Embryonic facial prominence (tissue), 1 donor: ENCODE data around the gene CZIB.
"Not testable (repeated sequence)": the region's sequence is repeated elsewhere in the genome, so short reads cannot be mapped to it uniquely, and the experiment has no call there.

Experiments used
- DNase-seq: peaks from one replicate; pipeline ENCODE4 v3.0.0-alpha.2; 2016; ENCODE audit errors: extremely low spot score

The CZIB gene

GRCh38 chr1:53189061-53189460 is 31.4 kb downstream of the CZIB start:
- no peak for DNase-seq

DNA sequence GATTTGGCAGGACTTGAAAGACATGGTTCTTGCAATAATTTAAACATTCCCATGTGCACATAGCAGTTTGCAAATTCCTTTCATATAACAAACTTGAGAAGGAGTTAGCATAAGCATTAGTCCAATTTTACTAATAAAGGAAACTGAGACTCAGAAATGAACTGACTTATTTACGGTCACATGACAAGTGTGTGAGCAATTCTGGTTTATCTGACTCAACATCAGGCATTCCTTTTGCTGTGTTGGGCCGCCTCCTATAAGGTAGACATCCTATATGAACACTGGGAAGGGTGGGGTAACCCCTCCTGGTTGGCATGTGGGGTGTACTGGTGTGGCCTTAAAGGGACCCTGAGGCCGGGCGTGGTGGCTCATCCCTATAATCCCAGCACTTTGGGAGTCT is 32.3 kb downstream of the CZIB start:
- DNase-seq: no peak

- DNase-seq: no peak
These were observed 33.0 kb downstream of the CZIB start for GRCh38 chr1:53187401-53187800.

DNA sequence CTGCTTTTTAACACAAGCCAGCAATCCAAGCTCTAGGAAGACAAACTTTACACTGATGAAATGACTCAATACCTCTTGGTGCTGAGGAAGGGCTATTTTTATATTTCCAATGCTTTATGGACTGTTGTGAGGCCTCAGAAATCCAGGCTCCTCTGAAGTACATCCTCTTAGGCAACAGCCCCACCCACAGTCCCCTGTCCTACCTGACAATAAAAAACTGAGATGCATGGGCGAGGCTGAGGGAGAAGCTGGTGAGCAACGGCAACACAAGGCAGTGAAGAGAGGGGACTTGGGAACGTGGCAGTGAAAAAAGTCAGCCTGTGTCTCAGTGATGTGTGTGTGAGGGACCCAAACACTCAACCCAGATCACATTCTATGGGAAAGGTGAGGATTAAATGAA is 33.9 kb downstream of the CZIB start:
- no peak for DNase-seq

DNA sequence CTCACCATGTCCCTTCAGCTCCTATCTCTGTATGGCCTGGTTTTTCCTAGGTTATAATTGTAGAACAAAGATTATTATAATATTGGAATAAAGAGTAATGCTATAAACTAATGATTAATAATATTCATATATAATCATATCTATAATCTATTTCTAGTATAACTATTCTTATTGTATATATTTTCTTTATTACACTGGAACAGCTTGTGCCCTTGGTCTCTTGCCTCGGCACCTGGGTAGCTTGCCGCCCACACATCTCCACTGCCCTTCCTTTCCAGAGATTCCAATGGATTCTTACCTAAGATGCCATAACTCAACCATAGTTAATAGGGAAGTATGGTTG is 34.5 kb downstream of the CZIB start:
- DNase-seq: not testable (repeated sequence)

- DNase-seq: no peak
These were observed 37.1 kb downstream of the CZIB start for GRCh38 chr1:53183095-53183990.

- DNase-seq: no peak
These were observed 37.7 kb downstream of the CZIB start for GRCh38 chr1:53182716-53183094.

DNA sequence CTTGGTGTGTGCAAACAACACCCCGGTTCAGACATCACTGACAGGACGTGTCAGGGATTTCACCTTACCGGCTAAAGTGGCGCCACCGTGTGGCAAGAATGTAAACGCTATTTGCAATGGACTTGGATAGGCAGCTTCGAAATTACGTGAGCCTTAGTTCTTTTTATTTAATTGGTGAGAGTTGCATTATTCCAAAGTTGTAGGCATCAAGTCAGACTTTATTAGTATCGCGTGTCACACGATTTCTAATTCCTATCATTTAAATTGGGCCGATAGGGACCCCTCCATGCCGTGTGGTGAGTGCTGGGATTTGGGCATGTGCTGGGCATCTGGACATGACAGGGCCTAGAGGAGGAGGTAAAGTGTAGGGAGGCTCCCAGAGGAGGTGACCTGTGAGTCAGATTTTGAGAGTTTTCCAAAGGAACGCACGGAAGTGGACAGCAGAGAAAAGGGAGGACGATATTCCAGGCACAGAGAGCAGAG is 38.3 kb downstream of the CZIB start:
- DNase-seq: peak; percentile 60

DNA sequence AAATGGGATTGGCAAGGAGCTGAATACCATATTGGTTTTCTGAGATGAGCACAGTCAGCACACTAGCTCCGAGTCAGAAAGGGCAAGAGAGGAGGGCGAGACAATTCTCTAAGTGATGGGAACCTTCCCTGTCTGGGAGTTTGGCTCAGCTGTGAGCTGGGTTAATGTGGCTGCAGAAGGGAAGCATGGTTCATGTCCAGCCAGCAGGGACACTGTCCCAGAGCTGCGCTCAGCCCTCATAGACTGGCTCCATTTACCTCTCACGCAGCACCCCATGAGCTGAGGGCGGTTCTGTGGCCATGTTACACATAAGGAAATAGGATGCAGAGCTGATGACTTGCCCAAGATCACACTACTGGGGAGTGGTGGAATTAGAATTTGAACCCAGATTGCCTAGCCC is 39.5 kb downstream of the CZIB start:
- DNase-seq: no peak

- no peak for DNase-seq
These were observed 40.2 kb downstream of the CZIB start for GRCh38 chr1:53180226-53180625.

DNA sequence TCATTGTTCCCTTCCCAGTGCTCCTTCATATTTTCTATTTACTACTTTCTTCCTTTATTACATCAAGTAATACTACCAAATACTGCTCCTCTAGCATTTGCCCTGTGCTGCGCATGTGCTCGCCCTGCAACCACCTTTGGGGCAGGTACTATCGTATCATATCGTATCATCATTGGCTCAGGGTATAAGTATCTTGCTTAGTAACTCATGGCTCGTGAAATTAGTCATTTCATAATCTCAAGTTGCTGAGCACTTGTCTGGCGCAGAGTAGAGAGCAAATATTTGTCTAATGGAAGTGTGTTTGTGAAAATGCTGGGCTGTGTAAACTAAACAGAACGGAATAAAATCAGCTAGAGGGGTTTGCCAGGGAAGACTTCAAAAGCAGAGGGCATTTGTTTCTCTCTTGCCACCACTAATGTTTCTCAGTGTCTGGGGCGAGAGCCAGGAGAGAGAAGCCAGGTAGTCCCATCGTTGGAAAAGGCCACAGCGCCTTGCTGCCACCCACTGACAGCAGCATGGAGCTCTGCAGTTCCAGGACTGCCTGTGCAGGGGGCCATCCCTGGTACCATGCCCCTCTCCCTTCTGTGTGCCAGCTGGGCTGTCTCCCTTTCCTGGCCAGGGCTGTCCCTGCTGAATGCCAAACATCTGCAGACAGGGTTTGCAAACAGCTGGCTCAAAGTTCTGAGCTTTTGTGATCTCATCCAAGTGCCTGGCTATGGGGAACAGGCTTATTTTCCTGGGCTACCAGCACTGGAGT is 43.8 kb downstream of the CZIB start:
- DNase-seq: peak; percentile 6

DNA sequence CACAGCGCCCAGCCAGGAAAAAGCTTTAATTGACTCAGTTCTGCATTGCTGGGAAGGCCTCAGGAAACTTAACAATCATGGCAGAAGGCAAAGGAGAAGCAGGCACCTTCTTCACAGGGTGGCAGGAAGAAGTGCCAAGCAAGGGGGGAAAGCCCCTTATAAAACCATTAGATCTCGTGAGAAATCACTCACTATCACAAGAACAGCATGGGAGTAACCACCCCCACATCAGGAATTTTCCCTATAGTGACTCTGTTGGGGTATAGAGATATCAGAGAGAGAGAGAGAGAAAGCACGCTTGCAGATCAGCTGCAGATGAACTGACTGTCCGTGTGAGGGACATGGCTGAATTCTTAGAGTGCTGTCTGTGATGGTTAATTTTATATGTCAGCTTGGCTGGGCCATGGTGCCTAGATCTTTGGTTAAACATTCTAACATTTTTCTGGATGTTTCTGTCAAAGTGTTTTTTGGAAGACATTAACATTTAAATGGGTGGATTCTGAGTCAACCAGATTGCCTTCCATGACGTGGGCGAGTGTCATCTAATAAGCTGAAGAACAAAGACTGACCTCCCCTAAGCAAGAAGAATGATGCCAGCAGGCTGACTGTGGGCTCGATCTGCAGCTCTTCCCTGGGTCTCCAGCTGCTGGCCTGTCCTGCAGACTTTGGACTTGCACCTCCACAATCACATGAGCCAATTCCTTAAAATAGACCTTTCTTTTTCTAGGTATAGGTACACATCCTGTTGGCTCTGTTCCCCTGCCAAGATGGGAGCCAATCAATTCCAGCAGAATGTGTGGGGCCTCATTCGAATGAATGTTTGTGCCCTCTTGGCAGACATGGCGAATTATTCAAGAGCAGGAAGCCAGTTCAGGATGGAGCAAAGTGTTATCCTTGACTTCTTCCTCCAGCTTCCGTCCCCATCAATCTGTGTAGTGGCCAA is 45.2 kb downstream of the CZIB start:
- DNase-seq: no peak

DNA sequence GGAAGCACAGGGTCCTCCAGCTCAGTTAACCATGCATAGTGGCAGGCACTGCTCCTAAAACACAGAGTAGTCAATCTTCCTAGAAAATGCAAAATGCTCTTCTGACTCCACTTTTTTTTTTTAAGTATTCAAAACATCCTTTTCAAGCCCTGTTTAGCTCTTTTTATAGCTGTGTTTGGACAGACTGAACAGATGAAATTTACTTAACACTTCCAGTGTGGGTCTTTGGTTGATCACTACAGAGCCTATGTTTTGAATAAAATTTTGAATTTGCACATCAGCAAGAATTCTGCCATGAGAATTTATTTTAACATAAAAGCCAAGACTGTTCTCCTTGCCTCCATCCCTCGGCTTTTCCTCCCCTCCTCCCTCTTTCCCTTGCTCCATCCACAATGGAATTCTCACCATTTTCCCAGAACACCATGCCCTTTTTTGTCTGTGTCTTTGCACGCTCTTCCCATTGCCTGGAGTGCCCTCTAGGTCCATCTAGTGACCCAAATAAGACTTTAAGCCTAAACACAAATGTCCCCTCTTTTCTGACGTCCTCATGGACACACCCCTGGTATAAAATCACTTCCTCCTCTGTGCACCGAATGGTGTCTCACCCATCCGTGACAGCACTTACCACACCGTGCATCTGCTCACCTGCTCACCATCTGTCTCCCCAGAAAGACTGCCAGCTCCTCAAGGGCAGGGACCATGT is 47.9 kb downstream of the CZIB start:
- DNase-seq: no peak

GRCh38 chr1:53166912-53167311 is 53.5 kb downstream of the CZIB start:
- no peak for DNase-seq

DNA sequence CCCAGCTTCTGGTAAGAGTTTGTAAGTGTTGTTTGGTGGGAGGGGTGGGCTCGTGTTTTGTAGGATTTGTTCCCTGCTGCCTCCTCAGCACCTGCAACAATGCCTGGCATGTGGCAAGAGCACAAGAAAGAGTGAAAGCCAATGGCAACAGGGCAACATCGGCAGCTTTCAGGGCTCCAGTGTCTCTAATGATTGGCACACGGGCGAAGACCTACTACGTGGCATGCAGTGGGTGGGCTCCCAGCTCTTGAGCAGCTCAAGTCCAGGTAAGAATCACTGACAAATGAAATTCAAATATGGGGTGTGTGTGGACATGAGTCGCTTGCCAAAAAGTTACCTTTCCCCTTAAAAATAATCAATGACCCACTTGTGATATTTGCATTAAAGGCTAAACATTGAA is 54.1 kb downstream of the CZIB start:
- no peak for DNase-seq

- DNase-seq: no peak
These were observed 54.9 kb downstream of the CZIB start for GRCh38 chr1:53165408-53165961.
